HL-60 (cell line): Measurements from ENCODE around the gene KCNQ5.

Source experiments
- DNase-seq, 2 experiments: peaks; one replicate each; pipeline ENCODE4 v3.0.0-alpha.2; 2010 to 2020; ENCODE audit warnings: low read depth in 1 of 2, low spot score in 1 of 2
- H3K27ac ChIP-seq: fragments of 250-450 bp; sonication (Bioruptor Pico); replicated peaks from 2 replicates; pipeline ENCODE4 v1.5.1; 2020; ENCODE audit warnings: mild to moderate bottlenecking, moderate library complexity
- H3K27me3 ChIP-seq: fragments of 250-450 bp; sonication (Bioruptor Pico); 2 replicates; pipeline ENCODE4 v1.5.1; 2021; ENCODE audit warnings: mild to moderate bottlenecking, moderate library complexity; ENCODE audit not compliant: insufficient read depth, poor library complexity, severe bottlenecking
- H3K4me3 ChIP-seq: replicated peaks from 2 replicates; pipeline ENCODE4 v1.5.1; 2011; ENCODE audit warnings: mild to moderate bottlenecking, control low read depth, low read length; ENCODE audit not compliant: insufficient read depth
- CTCF ChIP-seq: IDR thresholded peaks from one replicate; pipeline ENCODE4 v1.5.1; 2011; ENCODE audit warnings: low read length, control low read depth, inconsistent platforms; ENCODE audit not compliant: insufficient read depth
- GABPA ChIP-seq: IDR thresholded peaks from 2 replicates; pipeline ENCODE4 v1.6.1; 2012; ENCODE audit warnings: low read depth
- POLR2AphosphoS5 ChIP-seq: IDR thresholded peaks from 2 replicates; pipeline ENCODE4 v1.6.1; 2012; ENCODE audit warnings: low read depth
- REST ChIP-seq: IDR thresholded peaks from 2 replicates; pipeline ENCODE4 v1.6.1; 2012; ENCODE audit warnings: low read depth; ENCODE audit not compliant: insufficient replicate concordance
- SPI1 ChIP-seq: IDR thresholded peaks from 2 replicates; pipeline ENCODE4 v1.6.1; 2012; ENCODE audit warnings: low read depth, mild to moderate bottlenecking, borderline replicate concordance

Gene KCNQ5

GRCh38 chr6:72683797-72684196 lies 61.9 kb downstream of the KCNQ5 start:
- TF ChIP-seq SPI1 (no peak), GABPA (no peak), CTCF (no peak), REST (no peak), POLR2AphosphoS5 (no peak)
- Histone ChIP-seq H3K4me3 (no peak overlapping the region), H3K27ac (no peak overlapping the region), H3K27me3 (no peaks in the 10 kb centered on the region)
- DNase-seq = no peak

- H3K4me3 ChIP-seq = no peak overlapping the region
- H3K27ac ChIP-seq = no peak overlapping the region
- no peaks in the 10 kb centered on the region for H3K27me3 ChIP-seq
- TF ChIP-seq POLR2AphosphoS5 = no peak
- TF ChIP-seq REST = no peak
- TF ChIP-seq GABPA = no peak
- no peak for TF ChIP-seq CTCF
- TF ChIP-seq SPI1 = no peak
- no peak for DNase-seq
Observed at GRCh38 chr6:72689107-72689954, 67.5 kb downstream of the KCNQ5 start.

- H3K4me3 ChIP-seq = no peak overlapping the region
- DNase-seq = no peak
- no peaks in the 10 kb centered on the region for H3K27me3 ChIP-seq
- TF ChIP-seq GABPA (no peak), REST (no peak), SPI1 (no peak), POLR2AphosphoS5 (no peak), CTCF (no peak)
- H3K27ac ChIP-seq = no peak overlapping the region
Observed at GRCh38 chr6:72691249-72691648, 69.4 kb downstream of the KCNQ5 start.
